Mammary epithelial cell (primary cell): ENCODE measurements around the gene IRS2.

ENCODE experiments used
- CTCF ChIP-seq, 2 donors: IDR thresholded peaks in 1 of 2; conservative IDR thresholded peaks in 1 of 2; 2 replicates each; pipeline ENCODE4 v1.5.1; 2011 to 2012; ENCODE audit warnings: inconsistent platforms in 2 of 2, low read length in 2 of 2, mild to moderate bottlenecking in 2 of 2, control low read depth in 1 of 2, low read depth in 1 of 2; ENCODE audit not compliant: insufficient read depth in 1 of 2; ENCODE audit errors: extremely low read depth in 1 of 2
- EZH2 ChIP-seq: IDR thresholded peaks from 2 replicates; pipeline ENCODE4 v1.6.1; 2012; ENCODE audit warnings: low read length, inconsistent platforms, borderline replicate concordance

- TF ChIP-seq CTCF (conservative IDR thresholded peaks at IDR 0.05 in 1 of 2, IDR thresholded peaks at IDR 0.05 in 1 of 2; ENCODE audit: extremely low read depth in 1 of 2, insufficient read depth in 1 of 2, low read depth in 1 of 2, low read length in 2 of 2) (no peak), EZH2 (no peak)
Measured at GRCh38 chr13:109783447-109783814, 3.0 kb downstream of the IRS2 start.
